HEK293 (cell line): Measurements from ENCODE around the gene CD300LG.

ENCODE experiments used
- BCL11A ChIP-seq: fragments of 450-650 bp; formaldehyde crosslinking; IDR thresholded peaks from 2 replicates; pipeline ENCODE4 v1.5.1; 2016; ENCODE audit warnings: low read depth, missing biosample characterization, missing genetic modification characterization
- BCL11B ChIP-seq: fragments of 450-650 bp; formaldehyde crosslinking; IDR thresholded peaks from 2 replicates; pipeline ENCODE4 v1.5.1; 2016; ENCODE audit warnings: low read depth, missing biosample characterization, missing genetic modification characterization
- EGR2 ChIP-seq: fragments of 450-650 bp; formaldehyde crosslinking; IDR thresholded peaks from 2 replicates; pipeline ENCODE4 v1.5.1; 2016; ENCODE audit warnings: low read depth, missing biosample characterization, missing genetic modification characterization
- GLI4 ChIP-seq: fragments of 450-650 bp; formaldehyde crosslinking; IDR thresholded peaks from 2 replicates; pipeline ENCODE4 v1.5.1; 2016; ENCODE audit warnings: missing biosample characterization, missing genetic modification characterization
- HOXD13 ChIP-seq: sonication (generic); formaldehyde crosslinking; IDR thresholded peaks from 2 replicates; pipeline ENCODE4 v1.8.0; 2022; ENCODE audit warnings: missing genetic modification reagents, borderline replicate concordance
- ZBTB21 ChIP-seq: fragments of 450-650 bp; formaldehyde crosslinking; IDR thresholded peaks from 2 replicates; pipeline ENCODE4 v1.5.1; 2017; ENCODE audit warnings: missing biosample characterization, missing genetic modification characterization
- ZBTB7A ChIP-seq: fragments of 450-650 bp; formaldehyde crosslinking; IDR thresholded peaks from 2 replicates; pipeline ENCODE4 v1.5.1; 2016; ENCODE audit warnings: low read depth, missing biosample characterization, missing genetic modification characterization
- ZBTB8A ChIP-seq: fragments of 450-650 bp; formaldehyde crosslinking; IDR thresholded peaks from 2 replicates; pipeline ENCODE4 v1.5.1; 2016; ENCODE audit warnings: missing biosample characterization, missing genetic modification characterization
- ZEB2 ChIP-seq: fragments of 450-650 bp; formaldehyde crosslinking; IDR thresholded peaks from 2 replicates; pipeline ENCODE4 v1.5.1; 2016; ENCODE audit warnings: missing biosample characterization, missing genetic modification characterization
- ZFP3 ChIP-seq: fragments of 450-650 bp; formaldehyde crosslinking; IDR thresholded peaks from 2 replicates; pipeline ENCODE4 v1.5.1; 2016; ENCODE audit warnings: low read depth, missing biosample characterization, missing genetic modification characterization
- ZNF132 ChIP-seq: fragments of 450-650 bp; formaldehyde crosslinking; IDR thresholded peaks from 2 replicates; pipeline ENCODE4 v1.5.1; 2017; ENCODE audit warnings: missing biosample characterization, missing genetic modification characterization, borderline replicate concordance
- ZNF133 ChIP-seq: fragments of 450-650 bp; formaldehyde crosslinking; IDR thresholded peaks from 2 replicates; pipeline ENCODE4 v1.5.1; 2016; ENCODE audit warnings: missing biosample characterization, missing genetic modification characterization
- ZNF292 ChIP-seq: fragments of 450-650 bp; formaldehyde crosslinking; IDR thresholded peaks from 2 replicates; pipeline ENCODE4 v1.5.1; 2016; ENCODE audit warnings: low read depth, missing biosample characterization, missing genetic modification characterization, borderline replicate concordance
- ZNF426 ChIP-seq: fragments of 450-650 bp; formaldehyde crosslinking; IDR thresholded peaks from 2 replicates; pipeline ENCODE4 v1.5.1; 2017; ENCODE audit warnings: missing biosample characterization, missing genetic modification characterization, mild to moderate bottlenecking, inconsistent platforms, moderate library complexity
- ZNF530 ChIP-seq: fragments of 450-650 bp; formaldehyde crosslinking; IDR thresholded peaks from 2 replicates; pipeline ENCODE4 v1.5.1; 2016; ENCODE audit warnings: low read depth, missing biosample characterization, missing genetic modification characterization
- ZNF549 ChIP-seq: fragments of 450-650 bp; IDR thresholded peaks from 2 replicates; pipeline ENCODE4 v1.5.1; 2018; ENCODE audit warnings: missing biosample characterization, missing genetic modification characterization, mild to moderate bottlenecking, inconsistent platforms, moderate library complexity
- ZNF596 ChIP-seq: fragments of 450-650 bp; IDR thresholded peaks from 2 replicates; pipeline ENCODE4 v1.5.0; 2018; ENCODE audit warnings: missing biosample characterization, mild to moderate bottlenecking, missing genetic modification characterization, moderate library complexity
- ZNF747 ChIP-seq: fragments of 450-650 bp; formaldehyde crosslinking; IDR thresholded peaks from 2 replicates; pipeline ENCODE4 v1.5.1; 2016; ENCODE audit warnings: missing biosample characterization, missing genetic modification characterization
- ZNF785 ChIP-seq: fragments of 450-650 bp; formaldehyde crosslinking; IDR thresholded peaks from 2 replicates; pipeline ENCODE4 v1.5.1; 2016; ENCODE audit warnings: missing biosample characterization, missing genetic modification characterization
- TF ChIP-seq, protein P1 (sequence below): fragments of 450-650 bp; formaldehyde crosslinking; IDR thresholded peaks from 2 replicates; pipeline ENCODE4 v1.5.1; 2016; ENCODE audit warnings: missing biosample characterization, missing genetic modification characterization
- TF ChIP-seq, protein P2 (sequence below): sonication (generic); formaldehyde crosslinking; IDR thresholded peaks from 2 replicates; pipeline ENCODE4 v1.8.1; 2022; ENCODE audit warnings: mild to moderate bottlenecking, moderate library complexity, missing genetic modification reagents
- TF ChIP-seq, protein P3 (sequence below): fragments of 450-650 bp; formaldehyde crosslinking; IDR thresholded peaks from 2 replicates; pipeline ENCODE4 v1.5.1; 2016; ENCODE audit warnings: missing biosample characterization, missing genetic modification characterization
- TF ChIP-seq, protein P4 (sequence below): fragments of 450-650 bp; formaldehyde crosslinking; IDR thresholded peaks from 2 replicates; pipeline ENCODE4 v1.5.1; 2017; ENCODE audit warnings: missing biosample characterization, missing genetic modification characterization
- TF ChIP-seq, protein P5 (sequence below): fragments of 450-650 bp; formaldehyde crosslinking; IDR thresholded peaks from 2 replicates; pipeline ENCODE4 v1.5.1; 2017; ENCODE audit warnings: missing biosample characterization, missing genetic modification characterization

The CD300LG gene

DNA sequence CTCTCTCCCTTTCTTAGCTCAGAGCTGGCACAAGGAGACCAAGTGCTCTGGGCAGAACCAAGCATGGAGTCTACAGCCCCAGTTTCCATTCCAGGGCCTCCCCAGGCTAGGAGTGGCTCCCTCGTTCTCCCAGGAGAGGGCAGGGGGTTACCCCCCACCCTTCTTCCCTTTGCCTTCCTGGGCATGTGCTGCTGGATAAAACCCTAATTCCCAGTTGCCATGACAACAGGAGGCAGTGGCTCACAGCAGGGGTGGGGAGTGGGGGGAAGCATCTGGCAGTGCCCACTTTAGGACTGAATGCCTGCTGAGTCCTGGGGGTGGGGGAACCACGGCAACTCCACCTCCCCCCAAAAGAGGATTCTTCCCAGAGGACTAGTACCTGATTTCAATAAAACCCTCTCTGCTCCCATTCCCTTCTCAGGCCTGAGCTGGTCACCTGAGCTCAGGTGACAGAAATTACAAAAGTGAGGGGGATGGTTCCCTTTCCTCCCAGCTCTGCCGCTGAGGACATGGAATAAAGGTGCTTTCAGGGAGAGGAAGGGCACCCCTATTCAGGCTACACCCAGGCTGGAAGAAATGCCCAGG, 58.5 kb downstream of the CD300LG start (continued):
- TF ChIP-seq, protein P1, sequence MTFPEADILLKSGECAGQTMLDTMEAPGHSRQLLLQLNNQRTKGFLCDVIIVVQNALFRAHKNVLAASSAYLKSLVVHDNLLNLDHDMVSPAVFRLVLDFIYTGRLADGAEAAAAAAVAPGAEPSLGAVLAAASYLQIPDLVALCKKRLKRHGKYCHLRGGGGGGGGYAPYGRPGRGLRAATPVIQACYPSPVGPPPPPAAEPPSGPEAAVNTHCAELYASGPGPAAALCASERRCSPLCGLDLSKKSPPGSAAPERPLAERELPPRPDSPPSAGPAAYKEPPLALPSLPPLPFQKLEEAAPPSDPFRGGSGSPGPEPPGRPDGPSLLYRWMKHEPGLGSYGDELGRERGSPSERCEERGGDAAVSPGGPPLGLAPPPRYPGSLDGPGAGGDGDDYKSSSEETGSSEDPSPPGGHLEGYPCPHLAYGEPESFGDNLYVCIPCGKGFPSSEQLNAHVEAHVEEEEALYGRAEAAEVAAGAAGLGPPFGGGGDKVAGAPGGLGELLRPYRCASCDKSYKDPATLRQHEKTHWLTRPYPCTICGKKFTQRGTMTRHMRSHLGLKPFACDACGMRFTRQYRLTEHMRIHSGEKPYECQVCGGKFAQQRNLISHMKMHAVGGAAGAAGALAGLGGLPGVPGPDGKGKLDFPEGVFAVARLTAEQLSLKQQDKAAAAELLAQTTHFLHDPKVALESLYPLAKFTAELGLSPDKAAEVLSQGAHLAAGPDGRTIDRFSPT, result no peak
- TF ChIP-seq ZNF596 (tag by site-specific recombination) (0 out of 2 replicates have a peak, but pooled peaks have one; percentile 3), ZNF426 (tag by site-specific recombination) (no peak), ZNF747 (no peak), EGR2 (tag by site-specific recombination) (no peak), ZBTB8A (peak; percentile 16; the same call in 1 of the 2 replicates), ZNF785 (tag by site-specific recombination) (no peak), ZNF530 (tag by site-specific recombination) (no peak), ZNF549 (tag by site-specific recombination) (no peak), BCL11A (tag by site-specific recombination) (no peak), ZNF292 (tag by site-specific recombination) (no peak), GLI4 (tag by site-specific recombination) (no peak), ZBTB7A (tag by site-specific recombination) (no peak), ZEB2 (tag by site-specific recombination) (no peak), ZBTB21 (no peak), ZNF132 (tag by site-specific recombination) (no peak), HOXD13 (CRISPR knock-in tag) (no peak), BCL11B (no peak), ZNF133 (tag by site-specific recombination) (no peak), ZFP3 (no peak)
- TF ChIP-seq, protein P2, sequence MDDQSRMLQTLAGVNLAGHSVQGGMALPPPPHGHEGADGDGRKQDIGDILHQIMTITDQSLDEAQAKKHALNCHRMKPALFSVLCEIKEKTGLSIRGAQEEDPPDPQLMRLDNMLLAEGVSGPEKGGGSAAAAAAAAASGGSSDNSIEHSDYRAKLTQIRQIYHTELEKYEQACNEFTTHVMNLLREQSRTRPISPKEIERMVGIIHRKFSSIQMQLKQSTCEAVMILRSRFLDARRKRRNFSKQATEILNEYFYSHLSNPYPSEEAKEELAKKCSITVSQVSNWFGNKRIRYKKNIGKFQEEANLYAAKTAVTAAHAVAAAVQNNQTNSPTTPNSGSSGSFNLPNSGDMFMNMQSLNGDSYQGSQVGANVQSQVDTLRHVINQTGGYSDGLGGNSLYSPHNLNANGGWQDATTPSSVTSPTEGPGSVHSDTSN (CRISPR knock-in tag), result no peak
- TF ChIP-seq, protein P3, sequence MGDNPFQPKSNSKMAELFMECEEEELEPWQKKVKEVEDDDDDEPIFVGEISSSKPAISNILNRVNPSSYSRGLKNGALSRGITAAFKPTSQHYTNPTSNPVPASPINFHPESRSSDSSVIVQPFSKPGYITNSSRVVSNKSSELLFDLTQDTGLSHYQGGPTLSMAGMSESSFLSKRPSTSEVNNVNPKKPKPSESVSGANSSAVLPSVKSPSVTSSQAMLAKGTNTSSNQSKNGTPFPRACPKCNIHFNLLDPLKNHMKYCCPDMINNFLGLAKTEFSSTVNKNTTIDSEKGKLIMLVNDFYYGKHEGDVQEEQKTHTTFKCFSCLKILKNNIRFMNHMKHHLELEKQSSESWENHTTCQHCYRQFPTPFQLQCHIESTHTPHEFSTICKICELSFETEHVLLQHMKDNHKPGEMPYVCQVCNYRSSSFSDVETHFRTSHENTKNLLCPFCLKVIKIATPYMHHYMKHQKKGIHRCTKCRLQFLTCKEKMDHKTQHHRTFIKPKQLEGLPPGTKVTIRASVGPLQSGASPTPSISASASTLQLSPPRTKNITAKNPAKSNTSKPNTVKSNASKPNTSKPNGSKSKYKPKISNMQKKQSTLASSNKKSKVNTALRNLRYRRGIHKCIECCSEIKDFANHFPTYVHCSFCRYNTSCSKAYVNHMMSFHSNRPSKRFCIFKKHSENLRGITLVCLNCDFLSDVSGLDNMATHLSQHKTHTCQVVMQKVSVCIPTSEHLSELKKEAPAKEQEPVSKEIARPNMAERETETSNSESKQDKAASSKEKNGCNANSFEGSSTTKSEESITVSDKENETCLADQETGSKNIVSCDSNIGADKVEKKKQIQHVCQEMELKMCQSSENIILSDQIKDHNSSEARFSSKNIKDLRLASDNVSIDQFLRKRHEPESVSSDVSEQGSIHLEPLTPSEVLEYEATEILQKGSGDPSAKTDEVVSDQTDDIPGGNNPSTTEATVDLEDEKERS (tag by site-specific recombination), result no peak
- TF ChIP-seq, protein P4, sequence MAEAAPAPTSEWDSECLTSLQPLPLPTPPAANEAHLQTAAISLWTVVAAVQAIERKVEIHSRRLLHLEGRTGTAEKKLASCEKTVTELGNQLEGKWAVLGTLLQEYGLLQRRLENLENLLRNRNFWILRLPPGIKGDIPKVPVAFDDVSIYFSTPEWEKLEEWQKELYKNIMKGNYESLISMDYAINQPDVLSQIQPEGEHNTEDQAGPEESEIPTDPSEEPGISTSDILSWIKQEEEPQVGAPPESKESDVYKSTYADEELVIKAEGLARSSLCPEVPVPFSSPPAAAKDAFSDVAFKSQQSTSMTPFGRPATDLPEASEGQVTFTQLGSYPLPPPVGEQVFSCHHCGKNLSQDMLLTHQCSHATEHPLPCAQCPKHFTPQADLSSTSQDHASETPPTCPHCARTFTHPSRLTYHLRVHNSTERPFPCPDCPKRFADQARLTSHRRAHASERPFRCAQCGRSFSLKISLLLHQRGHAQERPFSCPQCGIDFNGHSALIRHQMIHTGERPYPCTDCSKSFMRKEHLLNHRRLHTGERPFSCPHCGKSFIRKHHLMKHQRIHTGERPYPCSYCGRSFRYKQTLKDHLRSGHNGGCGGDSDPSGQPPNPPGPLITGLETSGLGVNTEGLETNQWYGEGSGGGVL (tag by site-specific recombination), result peak; percentile 87
- TF ChIP-seq, protein P5, sequence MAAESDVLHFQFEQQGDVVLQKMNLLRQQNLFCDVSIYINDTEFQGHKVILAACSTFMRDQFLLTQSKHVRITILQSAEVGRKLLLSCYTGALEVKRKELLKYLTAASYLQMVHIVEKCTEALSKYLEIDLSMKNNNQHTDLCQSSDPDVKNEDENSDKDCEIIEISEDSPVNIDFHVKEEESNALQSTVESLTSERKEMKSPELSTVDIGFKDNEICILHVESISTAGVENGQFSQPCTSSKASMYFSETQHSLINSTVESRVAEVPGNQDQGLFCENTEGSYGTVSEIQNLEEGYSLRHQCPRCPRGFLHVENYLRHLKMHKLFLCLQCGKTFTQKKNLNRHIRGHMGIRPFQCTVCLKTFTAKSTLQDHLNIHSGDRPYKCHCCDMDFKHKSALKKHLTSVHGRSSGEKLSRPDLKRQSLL (tag by site-specific recombination), result no peak
